ENCODE data around the gene YPEL5. TPM values are rescaled to one million over a fixed set of nuclear protein-coding genes. Genes with fewer than 3 reads are reported as not detected.

YPEL5 gene
- total RNA-seq, 1 experiment from 2014 or later: 27.3 TPM

DNA sequence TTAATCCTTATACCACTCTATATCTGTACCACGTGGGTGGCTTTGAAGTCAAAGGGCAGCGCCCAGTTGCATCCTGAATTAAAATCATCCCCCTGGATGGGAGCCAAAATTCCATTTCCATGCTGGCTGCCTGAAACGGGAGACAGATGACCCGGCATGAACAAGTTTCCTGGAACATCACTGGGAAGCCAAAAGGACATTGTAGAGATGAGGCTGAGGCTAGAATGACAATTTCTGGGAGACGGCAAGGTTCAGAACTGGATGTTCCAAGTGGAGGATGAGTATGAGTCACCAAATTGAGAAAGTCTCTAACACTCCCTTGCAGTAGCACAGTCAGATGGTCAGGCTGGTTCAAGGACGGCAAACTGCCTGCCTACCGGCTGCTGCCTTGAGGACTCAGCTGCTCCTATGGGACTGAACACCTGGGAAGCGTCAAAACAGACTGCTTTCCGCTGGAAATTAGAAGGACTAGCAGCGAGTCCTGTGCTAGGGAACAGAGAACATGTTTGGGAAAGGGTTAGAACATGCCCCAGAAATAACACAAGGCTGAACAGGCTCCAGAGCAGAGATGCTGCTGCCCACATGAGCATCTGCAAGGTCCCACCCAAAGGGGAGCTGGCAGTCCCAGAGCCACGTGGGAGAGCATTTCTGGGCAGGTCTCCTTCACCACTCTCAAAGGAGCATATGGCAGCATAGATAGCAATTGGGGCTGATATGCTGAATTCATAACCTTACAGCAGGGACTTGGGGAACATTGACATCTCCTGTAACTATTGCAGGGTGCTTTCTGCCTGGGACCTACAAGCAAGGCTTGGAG, 32.0 kb downstream of the YPEL5 start:
- H3K27me3 Mint-ChIP-seq (ENCODE audit: low read depth): no peaks in the 10 kb centered on the region
- TF ChIP-seq RORB (CRISPR knock-in tag; IDR thresholded peaks at IDR 0.05) (no peak), JAZF1 (CRISPR knock-in tag; IDR thresholded peaks at IDR 0.05) (no peak)
- TF ChIP-seq, protein P1, sequence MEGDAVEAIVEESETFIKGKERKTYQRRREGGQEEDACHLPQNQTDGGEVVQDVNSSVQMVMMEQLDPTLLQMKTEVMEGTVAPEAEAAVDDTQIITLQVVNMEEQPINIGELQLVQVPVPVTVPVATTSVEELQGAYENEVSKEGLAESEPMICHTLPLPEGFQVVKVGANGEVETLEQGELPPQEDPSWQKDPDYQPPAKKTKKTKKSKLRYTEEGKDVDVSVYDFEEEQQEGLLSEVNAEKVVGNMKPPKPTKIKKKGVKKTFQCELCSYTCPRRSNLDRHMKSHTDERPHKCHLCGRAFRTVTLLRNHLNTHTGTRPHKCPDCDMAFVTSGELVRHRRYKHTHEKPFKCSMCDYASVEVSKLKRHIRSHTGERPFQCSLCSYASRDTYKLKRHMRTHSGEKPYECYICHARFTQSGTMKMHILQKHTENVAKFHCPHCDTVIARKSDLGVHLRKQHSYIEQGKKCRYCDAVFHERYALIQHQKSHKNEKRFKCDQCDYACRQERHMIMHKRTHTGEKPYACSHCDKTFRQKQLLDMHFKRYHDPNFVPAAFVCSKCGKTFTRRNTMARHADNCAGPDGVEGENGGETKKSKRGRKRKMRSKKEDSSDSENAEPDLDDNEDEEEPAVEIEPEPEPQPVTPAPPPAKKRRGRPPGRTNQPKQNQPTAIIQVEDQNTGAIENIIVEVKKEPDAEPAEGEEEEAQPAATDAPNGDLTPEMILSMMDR (IDR thresholded peaks at IDR 0.05): no peak
- TF ChIP-seq, protein P2, sequence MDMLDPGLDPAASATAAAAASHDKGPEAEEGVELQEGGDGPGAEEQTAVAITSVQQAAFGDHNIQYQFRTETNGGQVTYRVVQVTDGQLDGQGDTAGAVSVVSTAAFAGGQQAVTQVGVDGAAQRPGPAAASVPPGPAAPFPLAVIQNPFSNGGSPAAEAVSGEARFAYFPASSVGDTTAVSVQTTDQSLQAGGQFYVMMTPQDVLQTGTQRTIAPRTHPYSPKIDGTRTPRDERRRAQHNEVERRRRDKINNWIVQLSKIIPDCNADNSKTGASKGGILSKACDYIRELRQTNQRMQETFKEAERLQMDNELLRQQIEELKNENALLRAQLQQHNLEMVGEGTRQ (CRISPR knock-in tag; IDR thresholded peaks at IDR 0.05): no peak
- no peaks in the 10 kb centered on the region for H3K9me3 Mint-ChIP-seq
- ATAC-seq: no peak
- POLR2A ChIA-PET: no interaction called here
- H3K36me3 Mint-ChIP-seq: no peaks in the 10 kb centered on the region
- no peaks in the 10 kb centered on the region for H3K4me1 Mint-ChIP-seq
- H3K27ac Mint-ChIP-seq: no peak overlapping the region
- DNase-seq (ENCODE audit: low spot score): no peak
- no peak overlapping the region for H3K4me3 Mint-ChIP-seq
- CTCF ChIA-PET: interaction anchor here (2.1 kb wide), 1 partner anchor 533 kb away, joined by 7 read pairs; no protein-coding TSS in a partner anchor

DNA sequence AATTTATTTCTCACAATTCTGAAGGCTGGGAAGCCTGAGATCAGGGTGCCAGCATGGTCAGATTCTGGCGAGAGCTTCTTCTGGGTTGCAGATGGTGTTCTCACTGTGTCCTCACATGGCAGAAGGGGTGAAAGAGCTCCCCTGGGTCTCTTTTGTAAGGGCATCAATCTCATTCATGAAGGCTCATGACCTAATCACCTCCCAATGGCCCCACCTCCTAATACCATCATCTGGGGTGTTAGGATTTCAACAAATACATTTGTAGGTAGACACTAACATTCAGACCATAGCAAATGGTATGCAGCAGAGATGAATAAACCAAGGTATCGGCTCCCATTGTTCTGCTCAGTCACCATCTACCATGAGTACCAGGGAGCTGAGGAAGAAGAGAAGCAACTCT, 32.7 kb downstream of the YPEL5 start:
- no peaks in the 10 kb centered on the region for H3K4me1 Mint-ChIP-seq
- no peak overlapping the region for H3K4me3 Mint-ChIP-seq
- CTCF ChIA-PET: interaction anchor here (2.1 to 3.1 kb wide), 2 partner anchors 14 to 532 kb away, joined by 7 to 15 read pairs; no protein-coding TSS in a partner anchor
- TF ChIP-seq ZNF396 (CRISPR knock-in tag; IDR thresholded peaks at IDR 0.05; ENCODE audit: borderline replicate concordance) (no peak), NFE2L1 (CRISPR knock-in tag; IDR thresholded peaks at IDR 0.05) (no peak), HMGA2 (CRISPR knock-in tag; IDR thresholded peaks at IDR 0.05) (no peak), OVOL2 (CRISPR knock-in tag; IDR thresholded peaks at IDR 0.05; ENCODE audit: borderline replicate concordance) (no peak), SMAD4 (CRISPR knock-in tag; IDR thresholded peaks at IDR 0.05) (no peak), JAZF1 (CRISPR knock-in tag; IDR thresholded peaks at IDR 0.05) (no peak), FOXK1 (CRISPR knock-in tag; IDR thresholded peaks at IDR 0.05) (no peak), TEAD1 (CRISPR knock-in tag; IDR thresholded peaks at IDR 0.05) (no peak)
- TF ChIP-seq, protein P3, sequence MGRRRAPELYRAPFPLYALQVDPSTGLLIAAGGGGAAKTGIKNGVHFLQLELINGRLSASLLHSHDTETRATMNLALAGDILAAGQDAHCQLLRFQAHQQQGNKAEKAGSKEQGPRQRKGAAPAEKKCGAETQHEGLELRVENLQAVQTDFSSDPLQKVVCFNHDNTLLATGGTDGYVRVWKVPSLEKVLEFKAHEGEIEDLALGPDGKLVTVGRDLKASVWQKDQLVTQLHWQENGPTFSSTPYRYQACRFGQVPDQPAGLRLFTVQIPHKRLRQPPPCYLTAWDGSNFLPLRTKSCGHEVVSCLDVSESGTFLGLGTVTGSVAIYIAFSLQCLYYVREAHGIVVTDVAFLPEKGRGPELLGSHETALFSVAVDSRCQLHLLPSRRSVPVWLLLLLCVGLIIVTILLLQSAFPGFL (CRISPR knock-in tag; IDR thresholded peaks at IDR 0.05; ENCODE audit: borderline replicate concordance): no peak
- TF ChIP-seq, protein P4, sequence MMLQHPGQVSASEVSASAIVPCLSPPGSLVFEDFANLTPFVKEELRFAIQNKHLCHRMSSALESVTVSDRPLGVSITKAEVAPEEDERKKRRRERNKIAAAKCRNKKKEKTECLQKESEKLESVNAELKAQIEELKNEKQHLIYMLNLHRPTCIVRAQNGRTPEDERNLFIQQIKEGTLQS (CRISPR knock-in tag; conservative IDR thresholded peaks at IDR 0.05): no peak
- H3K9me3 Mint-ChIP-seq: no peaks in the 10 kb centered on the region
- POLR2A ChIA-PET: no interaction called here
- H3K27ac Mint-ChIP-seq: no peak overlapping the region
- no peaks in the 10 kb centered on the region for H3K27me3 Mint-ChIP-seq (ENCODE audit: low read depth)
- no peaks in the 10 kb centered on the region for H3K36me3 Mint-ChIP-seq
- DNase-seq (ENCODE audit: low spot score) (no peak), ATAC-seq (no peak)

DNA sequence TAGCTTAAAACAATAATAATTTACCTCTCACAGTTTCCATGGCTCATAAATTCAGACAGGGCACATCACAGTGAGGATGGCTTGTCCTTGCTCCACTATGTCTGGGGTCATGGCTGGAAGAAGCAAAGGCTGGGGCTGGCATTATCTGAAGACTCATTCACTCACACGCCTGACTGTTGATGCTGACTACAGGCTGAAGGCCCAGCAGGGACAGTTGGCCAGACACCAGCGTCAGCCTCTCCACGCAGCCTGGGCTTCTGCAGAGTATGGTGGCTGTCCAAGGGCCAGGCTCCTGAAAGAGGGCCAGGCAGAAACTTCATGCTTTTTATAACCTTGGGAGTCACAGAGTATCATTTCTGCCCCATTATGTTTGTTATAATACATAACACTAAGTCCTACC, 33.4 kb downstream of the YPEL5 start:
- Mint-ChIP-seq H3K27me3 (ENCODE audit: low read depth) (no peaks in the 10 kb centered on the region), H3K36me3 (no peaks in the 10 kb centered on the region), H3K27ac (no peak overlapping the region), H3K9me3 (no peaks in the 10 kb centered on the region), H3K4me3 (no peak overlapping the region), H3K4me1 (no peaks in the 10 kb centered on the region)
- DNase-seq (ENCODE audit: low spot score) (no peak), ATAC-seq (no peak)
- ChIA-PET CTCF (interaction anchor here (1.6 to 3.1 kb wide), 3 partner anchors 15 to 531 kb away, joined by 3 to 15 read pairs (median 7); no protein-coding TSS in a partner anchor), POLR2A (no interaction called here)
- no peak for TF ChIP-seq NFE2L1 (CRISPR knock-in tag; IDR thresholded peaks at IDR 0.05)
- TF ChIP-seq ZNF317 (CRISPR knock-in tag; IDR thresholded peaks at IDR 0.05; ENCODE audit: borderline replicate concordance, low read depth): no peak
- TF ChIP-seq, protein P5, sequence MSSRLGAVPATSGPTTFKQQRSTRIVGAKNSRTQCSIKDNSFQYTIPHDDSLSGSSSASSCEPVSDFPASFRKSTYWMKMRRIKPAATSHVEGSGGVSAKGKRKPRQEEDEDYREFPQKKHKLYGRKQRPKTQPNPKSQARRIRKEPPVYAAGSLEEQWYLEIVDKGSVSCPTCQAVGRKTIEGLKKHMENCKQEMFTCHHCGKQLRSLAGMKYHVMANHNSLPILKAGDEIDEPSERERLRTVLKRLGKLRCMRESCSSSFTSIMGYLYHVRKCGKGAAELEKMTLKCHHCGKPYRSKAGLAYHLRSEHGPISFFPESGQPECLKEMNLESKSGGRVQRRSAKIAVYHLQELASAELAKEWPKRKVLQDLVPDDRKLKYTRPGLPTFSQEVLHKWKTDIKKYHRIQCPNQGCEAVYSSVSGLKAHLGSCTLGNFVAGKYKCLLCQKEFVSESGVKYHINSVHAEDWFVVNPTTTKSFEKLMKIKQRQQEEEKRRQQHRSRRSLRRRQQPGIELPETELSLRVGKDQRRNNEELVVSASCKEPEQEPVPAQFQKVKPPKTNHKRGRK (CRISPR knock-in tag; IDR thresholded peaks at IDR 0.05; ENCODE audit: borderline replicate concordance): no peak
- no peak for TF ChIP-seq ZNF219 (CRISPR knock-in tag; IDR thresholded peaks at IDR 0.05; ENCODE audit: borderline replicate concordance)
- TF ChIP-seq ZNF396 (CRISPR knock-in tag; IDR thresholded peaks at IDR 0.05; ENCODE audit: borderline replicate concordance): no peak
- TF ChIP-seq, protein P6, sequence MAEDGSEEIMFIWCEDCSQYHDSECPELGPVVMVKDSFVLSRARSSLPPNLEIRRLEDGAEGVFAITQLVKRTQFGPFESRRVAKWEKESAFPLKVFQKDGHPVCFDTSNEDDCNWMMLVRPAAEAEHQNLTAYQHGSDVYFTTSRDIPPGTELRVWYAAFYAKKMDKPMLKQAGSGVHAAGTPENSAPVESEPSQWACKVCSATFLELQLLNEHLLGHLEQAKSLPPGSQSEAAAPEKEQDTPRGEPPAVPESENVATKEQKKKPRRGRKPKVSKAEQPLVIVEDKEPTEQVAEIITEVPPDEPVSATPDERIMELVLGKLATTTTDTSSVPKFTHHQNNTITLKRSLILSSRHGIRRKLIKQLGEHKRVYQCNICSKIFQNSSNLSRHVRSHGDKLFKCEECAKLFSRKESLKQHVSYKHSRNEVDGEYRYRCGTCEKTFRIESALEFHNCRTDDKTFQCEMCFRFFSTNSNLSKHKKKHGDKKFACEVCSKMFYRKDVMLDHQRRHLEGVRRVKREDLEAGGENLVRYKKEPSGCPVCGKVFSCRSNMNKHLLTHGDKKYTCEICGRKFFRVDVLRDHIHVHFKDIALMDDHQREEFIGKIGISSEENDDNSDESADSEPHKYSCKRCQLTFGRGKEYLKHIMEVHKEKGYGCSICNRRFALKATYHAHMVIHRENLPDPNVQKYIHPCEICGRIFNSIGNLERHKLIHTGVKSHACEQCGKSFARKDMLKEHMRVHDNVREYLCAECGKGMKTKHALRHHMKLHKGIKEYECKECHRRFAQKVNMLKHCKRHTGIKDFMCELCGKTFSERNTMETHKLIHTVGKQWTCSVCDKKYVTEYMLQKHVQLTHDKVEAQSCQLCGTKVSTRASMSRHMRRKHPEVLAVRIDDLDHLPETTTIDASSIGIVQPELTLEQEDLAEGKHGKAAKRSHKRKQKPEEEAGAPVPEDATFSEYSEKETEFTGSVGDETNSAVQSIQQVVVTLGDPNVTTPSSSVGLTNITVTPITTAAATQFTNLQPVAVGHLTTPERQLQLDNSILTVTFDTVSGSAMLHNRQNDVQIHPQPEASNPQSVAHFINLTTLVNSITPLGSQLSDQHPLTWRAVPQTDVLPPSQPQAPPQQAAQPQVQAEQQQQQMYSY (CRISPR knock-in tag; IDR thresholded peaks at IDR 0.05): no peak
- TF ChIP-seq CREM (CRISPR knock-in tag; IDR thresholded peaks at IDR 0.05): no peak
- no peak for TF ChIP-seq ZNF138 (CRISPR knock-in tag; conservative IDR thresholded peaks at IDR 0.05)
- TF ChIP-seq, protein P7, sequence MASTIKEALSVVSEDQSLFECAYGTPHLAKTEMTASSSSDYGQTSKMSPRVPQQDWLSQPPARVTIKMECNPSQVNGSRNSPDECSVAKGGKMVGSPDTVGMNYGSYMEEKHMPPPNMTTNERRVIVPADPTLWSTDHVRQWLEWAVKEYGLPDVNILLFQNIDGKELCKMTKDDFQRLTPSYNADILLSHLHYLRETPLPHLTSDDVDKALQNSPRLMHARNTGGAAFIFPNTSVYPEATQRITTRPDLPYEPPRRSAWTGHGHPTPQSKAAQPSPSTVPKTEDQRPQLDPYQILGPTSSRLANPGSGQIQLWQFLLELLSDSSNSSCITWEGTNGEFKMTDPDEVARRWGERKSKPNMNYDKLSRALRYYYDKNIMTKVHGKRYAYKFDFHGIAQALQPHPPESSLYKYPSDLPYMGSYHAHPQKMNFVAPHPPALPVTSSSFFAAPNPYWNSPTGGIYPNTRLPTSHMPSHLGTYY (CRISPR knock-in tag; IDR thresholded peaks at IDR 0.05): no peak

All from WTC11 (cell line).